Lower lobe of right lung (tissue), 2 donors: Measurements from ENCODE around the gene C19orf12. TPM values are rescaled to one million over a fixed set of nuclear protein-coding genes. Genes with fewer than 3 reads are reported as not detected.

Experiments
- ATAC-seq, 2 donors: fragments of 200-7000 bp; cut with Tn5 transposase; one replicate each; pipeline ENCODE4 v1.9.1; 2020 to 2022; ENCODE audit warnings: mild to moderate bottlenecking in 2 of 2, moderate library complexity in 2 of 2
- DNase-seq: peaks from one replicate; pipeline ENCODE4 v3.0.0-alpha.2; 2020
- H3K27ac ChIP-seq: fragments of 200-600 bp; one replicate; pipeline ENCODE4 v1.8.0; 2022
- H3K27me3 ChIP-seq: fragments of 200-600 bp; one replicate; pipeline ENCODE4 v1.8.0; 2022; ENCODE audit warnings: low read depth
- H3K36me3 ChIP-seq: fragments of 200-600 bp; one replicate; pipeline ENCODE4 v1.8.0; 2022; ENCODE audit warnings: mild to moderate bottlenecking
- H3K4me1 ChIP-seq: fragments of 200-600 bp; one replicate; pipeline ENCODE4 v1.8.0; 2022
- H3K4me3 ChIP-seq: fragments of 200-600 bp; one replicate; pipeline ENCODE4 v1.8.0; 2022; ENCODE audit warnings: mild to moderate bottlenecking
- H3K9me3 ChIP-seq: fragments of 200-600 bp; one replicate; pipeline ENCODE4 v1.8.0; 2022
- intact Hi-C: fragments of 100-400 bp; cut with DNase I; formaldehyde crosslinking; loops from one replicate; pipeline ENCODE4 v1.11.0; 2022
- total RNA-seq: library from RNA; stranded (reverse); fragmentation: NEBNext Ultra II Directional; extraction: Animal tissue kit (Norgen Biotek cat#: 25700); gene quantifications from one replicate; pipeline ENCODE4 v1.2.1, GENCODE V29; 2021
- TF ChIP-seq, protein P1 (sequence below): fragments of 200-600 bp; IDR thresholded peaks from one replicate; pipeline ENCODE4 v1.8.0; 2022; ENCODE audit warnings: antibody characterized with exemption, mild to moderate bottlenecking
- donor health status: DM: no; HTN: yes; CAD: no; lungs with severe emphysema.

C19orf12 gene
- total RNA-seq, 1 donor from 2014 or later: 19.2 TPM

DNA sequence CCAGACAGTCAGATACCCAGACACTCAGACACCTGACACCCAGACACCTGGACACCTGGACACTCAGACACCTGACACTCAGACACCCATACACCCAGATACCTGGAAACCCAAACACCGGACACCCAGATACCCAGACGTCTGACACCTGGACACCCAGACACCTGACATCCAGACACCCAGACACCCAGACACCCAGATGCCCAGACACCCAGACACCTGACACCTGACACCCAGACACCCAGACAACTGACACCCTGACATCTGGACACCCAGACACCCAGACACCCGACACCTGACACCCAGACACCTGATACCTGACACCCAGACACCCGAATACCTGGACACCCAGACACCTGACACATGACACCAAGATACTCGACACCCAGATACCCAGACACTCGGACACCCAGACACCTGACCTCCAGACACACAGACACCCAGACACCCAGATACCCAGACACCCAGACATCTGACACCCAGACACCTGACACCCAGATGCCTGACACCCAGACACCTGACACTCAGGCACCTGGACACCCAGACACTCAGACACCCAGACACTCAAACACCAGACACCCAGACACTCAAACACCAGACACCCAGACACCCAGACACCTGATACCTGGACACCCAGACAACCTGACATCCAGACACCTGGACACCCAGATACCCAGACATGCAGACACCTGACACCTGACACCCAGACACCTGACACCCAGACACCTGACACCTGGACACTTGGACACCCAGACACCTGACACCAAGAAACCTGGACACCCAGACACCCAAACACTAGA is 19.1 kb downstream of the C19orf12 start:
- no peak for ATAC-seq

DNA sequence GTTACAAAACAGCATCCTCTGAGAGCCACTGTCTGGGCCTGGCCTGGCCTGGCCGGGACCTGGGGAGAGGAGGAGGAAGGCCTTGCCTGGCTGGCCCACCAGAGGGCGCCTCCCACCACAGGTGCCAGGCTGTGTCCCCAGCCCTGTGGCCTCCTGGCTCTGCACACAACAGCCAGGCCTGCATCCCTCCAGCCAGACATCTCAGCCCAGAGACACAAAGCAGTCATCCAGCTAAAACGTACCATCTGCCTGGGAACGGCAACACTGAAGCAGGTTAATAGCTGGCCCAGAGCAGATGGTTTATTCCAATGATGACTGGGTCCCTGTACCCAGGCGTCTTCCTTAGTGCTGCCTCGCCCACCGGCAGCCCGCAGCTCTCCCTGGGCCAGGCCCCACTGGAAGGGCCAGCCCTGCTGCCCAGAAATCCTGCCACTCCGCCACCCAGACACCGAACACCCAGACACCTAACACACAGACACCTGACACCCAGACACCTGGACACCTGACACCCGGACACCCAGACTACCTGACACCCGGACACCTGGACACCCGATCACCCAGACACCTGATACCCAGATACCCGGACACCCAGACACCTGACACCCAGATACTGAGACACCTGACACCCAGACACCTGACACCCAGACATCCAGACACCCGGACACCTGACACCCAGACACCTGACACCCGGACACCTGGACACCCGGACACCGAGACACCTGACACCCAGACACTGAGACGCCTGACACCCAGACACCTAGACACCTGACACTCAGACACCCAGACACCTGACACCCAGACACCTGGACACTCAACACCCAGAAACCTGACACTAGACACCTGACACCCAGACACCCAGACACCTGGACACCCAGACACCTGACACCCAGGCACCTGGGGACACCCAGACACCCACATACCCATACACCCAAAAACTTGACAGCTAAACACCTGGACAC is 20.1 kb downstream of the C19orf12 start:
- ATAC-seq (peak; percentile 95 to 96), DNase-seq (peak; percentile 85)
- no peaks in the 10 kb centered on the region for H3K27me3 ChIP-seq
- peaks cover 6% of the 10 kb centered on the region for H3K9me3 ChIP-seq
- no peaks in the 10 kb centered on the region for H3K4me1 ChIP-seq
- no peak overlapping the region for H3K27ac ChIP-seq
- no peak overlapping the region for H3K4me3 ChIP-seq
- TF ChIP-seq, protein P1, sequence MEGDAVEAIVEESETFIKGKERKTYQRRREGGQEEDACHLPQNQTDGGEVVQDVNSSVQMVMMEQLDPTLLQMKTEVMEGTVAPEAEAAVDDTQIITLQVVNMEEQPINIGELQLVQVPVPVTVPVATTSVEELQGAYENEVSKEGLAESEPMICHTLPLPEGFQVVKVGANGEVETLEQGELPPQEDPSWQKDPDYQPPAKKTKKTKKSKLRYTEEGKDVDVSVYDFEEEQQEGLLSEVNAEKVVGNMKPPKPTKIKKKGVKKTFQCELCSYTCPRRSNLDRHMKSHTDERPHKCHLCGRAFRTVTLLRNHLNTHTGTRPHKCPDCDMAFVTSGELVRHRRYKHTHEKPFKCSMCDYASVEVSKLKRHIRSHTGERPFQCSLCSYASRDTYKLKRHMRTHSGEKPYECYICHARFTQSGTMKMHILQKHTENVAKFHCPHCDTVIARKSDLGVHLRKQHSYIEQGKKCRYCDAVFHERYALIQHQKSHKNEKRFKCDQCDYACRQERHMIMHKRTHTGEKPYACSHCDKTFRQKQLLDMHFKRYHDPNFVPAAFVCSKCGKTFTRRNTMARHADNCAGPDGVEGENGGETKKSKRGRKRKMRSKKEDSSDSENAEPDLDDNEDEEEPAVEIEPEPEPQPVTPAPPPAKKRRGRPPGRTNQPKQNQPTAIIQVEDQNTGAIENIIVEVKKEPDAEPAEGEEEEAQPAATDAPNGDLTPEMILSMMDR: peak; percentile 90
- H3K36me3 ChIP-seq: no peaks in the 10 kb centered on the region
- intact Hi-C loops: no loop called here

More for the DNA sequence above, 19.1 kb downstream of the C19orf12 start:
- Histone ChIP-seq H3K9me3 (peaks cover under 1% of the 10 kb centered on the region), H3K36me3 (no peaks in the 10 kb centered on the region), H3K4me1 (no peaks in the 10 kb centered on the region), H3K4me3 (no peak overlapping the region), H3K27ac (no peak overlapping the region), H3K27me3 (no peaks in the 10 kb centered on the region)
- TF ChIP-seq, protein P1: no peak
- intact Hi-C loops: no loop called here
- no peak for DNase-seq

DNA sequence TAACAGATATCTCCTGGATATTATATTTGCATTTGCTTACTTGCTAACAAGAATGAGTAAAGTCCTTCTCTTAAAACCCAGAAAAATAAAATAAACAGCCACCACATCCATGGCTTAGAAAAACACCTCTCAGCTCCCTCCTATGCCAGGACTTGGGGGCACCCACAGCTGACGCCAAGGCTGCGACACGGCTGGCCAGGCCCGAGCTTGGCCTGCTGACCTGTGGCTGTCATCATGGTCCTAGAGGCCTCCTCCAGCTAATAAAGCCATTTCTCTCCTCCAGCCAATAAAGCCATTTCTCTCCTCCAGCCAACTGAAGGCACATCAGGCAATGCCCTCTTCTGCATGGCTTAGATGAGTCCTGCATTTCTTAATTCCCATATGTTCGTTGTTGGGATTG is 20.9 kb downstream of the C19orf12 start:
- intact Hi-C loops: no loop called here

DNA sequence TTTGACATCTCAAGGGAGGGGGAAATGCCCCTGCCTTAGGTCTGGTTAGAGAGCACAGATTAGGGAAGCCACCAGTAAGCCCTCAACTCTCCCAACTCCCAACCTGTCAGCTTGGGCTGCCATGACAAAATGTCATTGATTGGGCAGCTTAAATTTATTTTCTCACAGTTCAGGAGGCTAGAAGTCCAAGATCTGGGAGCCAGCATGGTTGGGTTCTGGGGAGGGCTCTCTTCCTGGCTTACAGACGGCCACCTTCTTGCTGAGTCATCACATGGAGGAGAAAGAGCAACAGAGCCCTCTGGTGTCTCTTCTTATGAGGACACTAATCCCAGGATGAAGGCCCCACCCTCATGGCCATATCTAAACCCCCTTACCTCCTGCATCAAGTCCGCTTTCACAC is 24.2 kb downstream of the C19orf12 start:
- ATAC-seq (peak; percentile 50 to 62), DNase-seq (no peak)
- TF ChIP-seq, protein P1: peak; percentile 44
- Histone ChIP-seq H3K36me3 (no peaks in the 10 kb centered on the region), H3K9me3 (peaks cover 6% of the 10 kb centered on the region), H3K27ac (no peak overlapping the region), H3K4me3 (no peak overlapping the region), H3K27me3 (no peaks in the 10 kb centered on the region), H3K4me1 (no peaks in the 10 kb centered on the region)
- intact Hi-C loops: no loop called here

More for the DNA sequence above, 20.9 kb downstream of the C19orf12 start:
- no peak overlapping the region for H3K4me3 ChIP-seq
- ATAC-seq: no peak
- no peak overlapping the region for H3K27ac ChIP-seq
- no peaks in the 10 kb centered on the region for H3K27me3 ChIP-seq
- TF ChIP-seq, protein P1: no peak
- no peak for DNase-seq
- no peaks in the 10 kb centered on the region for H3K36me3 ChIP-seq
- peaks cover 6% of the 10 kb centered on the region for H3K9me3 ChIP-seq
- no peaks in the 10 kb centered on the region for H3K4me1 ChIP-seq

DNA sequence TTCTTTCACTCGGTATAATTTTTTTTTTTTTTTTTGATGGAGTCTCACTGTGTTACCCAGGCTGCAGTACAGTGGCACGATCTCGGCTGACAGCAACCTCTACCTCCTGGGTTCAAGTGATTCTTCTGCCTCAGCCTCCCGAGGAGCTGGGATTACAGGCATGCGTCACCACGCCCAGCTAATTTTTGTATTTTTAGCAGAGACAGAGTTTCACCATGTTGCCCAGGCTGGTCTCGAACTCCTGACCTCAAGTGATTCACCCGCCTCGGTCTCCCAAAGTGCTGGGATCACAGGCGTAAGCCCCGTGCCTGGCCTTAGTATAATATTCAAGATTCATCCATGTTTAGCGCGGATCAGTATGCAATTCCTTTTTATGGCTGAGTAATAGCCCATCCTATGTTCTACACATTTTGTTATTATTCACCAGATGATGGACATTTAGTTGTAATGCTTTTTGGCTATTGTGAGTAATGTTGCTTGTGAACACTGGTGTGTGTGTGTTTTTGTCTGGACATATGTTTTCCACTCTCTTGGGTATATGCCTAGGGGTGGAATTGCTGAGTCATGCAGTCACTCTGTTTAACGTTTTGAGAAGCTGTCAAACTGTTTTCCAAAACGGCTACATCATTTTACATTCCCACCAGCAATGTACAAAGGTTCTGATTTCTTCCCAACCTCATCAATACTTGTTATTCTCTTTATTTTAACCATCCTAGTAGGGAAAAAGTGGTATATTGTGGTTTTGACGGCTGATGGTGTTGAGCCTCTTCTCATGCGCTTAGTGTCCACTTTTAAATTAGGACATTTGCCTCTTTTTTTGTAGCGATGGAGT is 26.9 kb downstream of the C19orf12 start:
- intact Hi-C loops: no loop called here
- Histone ChIP-seq H3K27ac (no peak overlapping the region), H3K27me3 (no peaks in the 10 kb centered on the region), H3K9me3 (peaks cover 6% of the 10 kb centered on the region), H3K4me3 (no peak overlapping the region), H3K4me1 (no peaks in the 10 kb centered on the region), H3K36me3 (no peaks in the 10 kb centered on the region)
- ATAC-seq (no peak), DNase-seq (no peak)
- TF ChIP-seq, protein P1: no peak
